Activated CD4-positive, CD25-positive, alpha-beta regulatory T cell treated with anti-CD3 and anti-CD28 coated beads, Interleukin-2, amount 50 U/mL, for 24 hours (primary cell): Measurements from ENCODE around the gene SCRN2.

Experiments
- ATAC-seq, 2 donors: fragments of 150-1000 bp; cut with Tn5 transposase; one replicate each; pipeline ENCODE4 v1.10.0; 2021; ENCODE audit warnings: mild to moderate bottlenecking in 1 of 2, moderate library complexity in 1 of 2

Gene SCRN2

GRCh38 chr17:47871048-47871447, 30.0 kb upstream of the SCRN2 start:
- ATAC-seq = no peak

- no peak for ATAC-seq
Measured at GRCh38 chr17:47870056-47870455, 29.0 kb upstream of the SCRN2 start.

GRCh38 chr17:47869114-47869513, 28.0 kb upstream of the SCRN2 start:
- no peak for ATAC-seq

GRCh38 chr17:47867813-47868533, 26.9 kb upstream of the SCRN2 start:
- ATAC-seq = no peak

GRCh38 chr17:47866941-47867340, 25.9 kb upstream of the SCRN2 start:
- no peak for ATAC-seq

- ATAC-seq = peak; percentile 44 to 59
Measured at GRCh38 chr17:47864791-47865216, 23.7 kb upstream of the SCRN2 start.

- ATAC-seq = peak; percentile 31 to 52
Measured at GRCh38 chr17:47862621-47863440, 21.8 kb upstream of the SCRN2 start.

GRCh38 chr17:47860386-47860785, 19.3 kb upstream of the SCRN2 start:
- no peak for ATAC-seq

- ATAC-seq = no peak
Measured at GRCh38 chr17:47857551-47858455, 16.7 kb upstream of the SCRN2 start.

GRCh38 chr17:47856830-47857229, 15.8 kb upstream of the SCRN2 start:
- no peak for ATAC-seq

GRCh38 chr17:47855737-47856136, 14.7 kb upstream of the SCRN2 start:
- ATAC-seq = no peak

- ATAC-seq = no peak
Measured at GRCh38 chr17:47853616-47854015, 12.5 kb upstream of the SCRN2 start.

- no peak for ATAC-seq
Measured at GRCh38 chr17:47852113-47852949, 11.3 kb upstream of the SCRN2 start.

GRCh38 chr17:47851764-47852112, 10.7 kb upstream of the SCRN2 start:
- ATAC-seq = no peak

GRCh38 chr17:47850692-47851573, 9.9 kb upstream of the SCRN2 start, which contains the start of gene SP6:
TSS of gene SP6 (minus strand) at chr17:47851163. CDS start at chr17:47848429, 2,734 bp downstream.
- peak; percentile 91 to 94 for ATAC-seq

- ATAC-seq = no peak
Measured at GRCh38 chr17:47850373-47850691, 9.3 kb upstream of the SCRN2 start.

GRCh38 chr17:47848198-47848513, 7.1 kb upstream of the SCRN2 start:
- ATAC-seq = no peak

GRCh38 chr17:47847341-47848197, 6.5 kb upstream of the SCRN2 start:
- no peak for ATAC-seq

GRCh38 chr17:47846716-47847340, 5.8 kb upstream of the SCRN2 start:
- no peak for ATAC-seq

- ATAC-seq = no peak
Measured at GRCh38 chr17:47845716-47846075, 4.6 kb upstream of the SCRN2 start.
